Lower leg skin (tissue), 3 donors: ENCODE measurements around the gene XDH.

Source experiments
- POLR2A ChIP-seq, 2 donors: fragments of 450-650 bp; IDR thresholded peaks; one replicate each; pipeline ENCODE4 v1.6.1; 2016 to 2017; ENCODE audit warnings: antibody characterized with exemption in 2 of 2, mild to moderate bottlenecking in 1 of 2, moderate library complexity in 1 of 2
- TF ChIP-seq, protein P1 (sequence below), 3 donors: fragments of 450-650 bp; IDR thresholded peaks; one replicate each; pipeline ENCODE4 v1.5.1; 2016; ENCODE audit warnings: antibody characterized with exemption in 3 of 3, mild to moderate bottlenecking in 3 of 3, moderate library complexity in 2 of 3

DNA sequence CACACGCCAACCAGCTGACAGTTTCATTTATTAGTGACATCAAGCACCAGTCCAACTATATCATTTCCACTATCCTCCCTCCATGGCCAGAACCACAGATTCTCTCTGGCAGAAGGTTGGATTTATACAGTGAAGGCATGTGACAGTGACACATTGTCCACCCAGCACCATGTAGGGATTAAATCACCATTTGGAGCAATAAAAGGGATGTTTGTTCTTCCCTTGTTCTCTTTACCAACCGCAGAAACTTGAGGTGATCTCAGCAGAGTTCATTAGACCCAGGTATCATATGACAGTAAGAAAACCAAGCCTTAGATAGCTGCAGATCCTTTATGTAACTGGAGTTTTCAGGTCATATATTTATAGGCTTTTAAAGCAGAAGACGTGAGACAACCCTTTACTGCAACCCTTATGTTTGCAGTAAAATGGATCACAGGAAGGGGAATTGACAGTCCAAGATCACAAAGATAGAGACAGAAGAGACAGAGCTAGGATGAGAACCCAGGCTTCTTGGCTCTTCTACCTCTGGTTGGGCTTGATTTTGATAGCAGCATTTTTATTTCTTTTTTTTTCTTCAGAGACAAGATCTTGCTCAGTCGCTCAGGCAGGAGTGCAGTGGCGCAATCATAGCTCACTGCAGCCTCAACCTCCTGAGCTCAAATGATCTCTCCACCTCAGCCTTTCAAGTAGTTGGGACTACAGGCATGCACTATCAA is 80.1 kb downstream of the XDH start:
- TF ChIP-seq, protein P1, sequence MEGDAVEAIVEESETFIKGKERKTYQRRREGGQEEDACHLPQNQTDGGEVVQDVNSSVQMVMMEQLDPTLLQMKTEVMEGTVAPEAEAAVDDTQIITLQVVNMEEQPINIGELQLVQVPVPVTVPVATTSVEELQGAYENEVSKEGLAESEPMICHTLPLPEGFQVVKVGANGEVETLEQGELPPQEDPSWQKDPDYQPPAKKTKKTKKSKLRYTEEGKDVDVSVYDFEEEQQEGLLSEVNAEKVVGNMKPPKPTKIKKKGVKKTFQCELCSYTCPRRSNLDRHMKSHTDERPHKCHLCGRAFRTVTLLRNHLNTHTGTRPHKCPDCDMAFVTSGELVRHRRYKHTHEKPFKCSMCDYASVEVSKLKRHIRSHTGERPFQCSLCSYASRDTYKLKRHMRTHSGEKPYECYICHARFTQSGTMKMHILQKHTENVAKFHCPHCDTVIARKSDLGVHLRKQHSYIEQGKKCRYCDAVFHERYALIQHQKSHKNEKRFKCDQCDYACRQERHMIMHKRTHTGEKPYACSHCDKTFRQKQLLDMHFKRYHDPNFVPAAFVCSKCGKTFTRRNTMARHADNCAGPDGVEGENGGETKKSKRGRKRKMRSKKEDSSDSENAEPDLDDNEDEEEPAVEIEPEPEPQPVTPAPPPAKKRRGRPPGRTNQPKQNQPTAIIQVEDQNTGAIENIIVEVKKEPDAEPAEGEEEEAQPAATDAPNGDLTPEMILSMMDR (IDR thresholded peaks at IDR 0.05): no peak
- TF ChIP-seq POLR2A (IDR thresholded peaks at IDR 0.05): no peak
